Lung (tissue), 12 donors: Measurements from ENCODE around the gene ADAMTS15. TPM values are rescaled to one million over a fixed set of nuclear protein-coding genes. Genes with fewer than 3 reads are reported as not detected.

Experiments
- ATAC-seq: fragments of 200-7000 bp; cut with Tn5 transposase; one replicate; pipeline ENCODE4 v1.9.1; 2020; ENCODE audit warnings: moderate number of reproducible peaks; ENCODE audit not compliant: insufficient read depth, low FRiP score
- DNase-seq, 3 donors: peaks; one replicate each; pipeline ENCODE4 v3.0.0-alpha.2; 2013 to 2017
- H3K27ac ChIP-seq, 2 donors: one replicate each; pipeline ENCODE4 v1.5.1; 2013; ENCODE audit warnings: mild to moderate bottlenecking in 2 of 2, moderate library complexity in 2 of 2, control low read depth in 1 of 2, inconsistent platforms in 1 of 2, low read depth in 1 of 2, low read length in 1 of 2
- H3K27me3 ChIP-seq, 3 donors: one replicate each; pipeline ENCODE4 v1.5.1; 2013; ENCODE audit warnings: low read length in 2 of 3; ENCODE audit not compliant: control insufficient read depth in 3 of 3, insufficient read depth in 3 of 3
- H3K36me3 ChIP-seq, 4 donors: one replicate each; pipeline ENCODE4 v1.5.1; 2013; ENCODE audit warnings: low read length in 4 of 4, mild to moderate bottlenecking in 1 of 4, moderate library complexity in 1 of 4; ENCODE audit not compliant: control insufficient read depth in 4 of 4, insufficient read depth in 4 of 4
- H3K4me1 ChIP-seq, 5 donors: one replicate each; pipeline ENCODE4 v1.5.1; 2013; ENCODE audit warnings: low read length in 5 of 5, mild to moderate bottlenecking in 2 of 5, moderate library complexity in 1 of 5; ENCODE audit not compliant: control insufficient read depth in 5 of 5, insufficient read depth in 5 of 5
- H3K4me3 ChIP-seq: one replicate; pipeline ENCODE4 v1.5.1; 2013; ENCODE audit warnings: mild to moderate bottlenecking, control low read depth, moderate library complexity
- H3K9ac ChIP-seq, 2 donors: one replicate each; pipeline ENCODE4 v1.5.1; 2013; ENCODE audit warnings: low read length in 2 of 2, control low read depth in 1 of 2; ENCODE audit not compliant: insufficient read depth in 1 of 2
- H3K9me3 ChIP-seq, 4 donors: one replicate each; pipeline ENCODE4 v1.5.1; 2013; ENCODE audit warnings: low read length in 3 of 4, mild to moderate bottlenecking in 1 of 4, moderate library complexity in 1 of 4; ENCODE audit not compliant: control insufficient read depth in 4 of 4, insufficient read depth in 3 of 4
- WGBS, 2 donors: extraction: QIAGEN DNeasy Blood & Tissue Kit; methylation state at CpG; one replicate each; pipeline ENCODE4 v1.1.7; 2013; 5-methylcytosine and 5-hydroxymethylcytosine counted together
- polyA plus RNA-seq, 2 donors: library from polyadenylated mRNA; stranded (reverse); fragments of 200-250 nt; gene quantifications; one replicate each; pipeline ENCODE4 v1.2.1, GENCODE V29; 2013
- total RNA-seq, 2 donors: library from RNA; depleted of rRNA in 1 of 2; stranded (reverse); fragments of >200 nt in 1 of 2; gene quantifications; one replicate each; pipeline ENCODE4 v1.2.1, GENCODE V29; 2014 to 2021
- TF ChIP-seq, protein P1 (sequence below): IDR thresholded peaks from 2 replicates; pipeline ENCODE4 v1.5.1; 2012; ENCODE audit warnings: mild to moderate bottlenecking; ENCODE audit errors: control extremely low read depth, extremely low read depth
- donor health status: control.
- donor health status: control.
- donor health status: Bipolar disorder and iron deficiency.
- donor health status: healthy.
- donor health status: DM: yes; HTN: yes; CAD: no.

Gene ADAMTS15
- total and polyA plus RNA-seq, 4 donors, result 4.4 to 22.9 (median 13.3) TPM

DNA sequence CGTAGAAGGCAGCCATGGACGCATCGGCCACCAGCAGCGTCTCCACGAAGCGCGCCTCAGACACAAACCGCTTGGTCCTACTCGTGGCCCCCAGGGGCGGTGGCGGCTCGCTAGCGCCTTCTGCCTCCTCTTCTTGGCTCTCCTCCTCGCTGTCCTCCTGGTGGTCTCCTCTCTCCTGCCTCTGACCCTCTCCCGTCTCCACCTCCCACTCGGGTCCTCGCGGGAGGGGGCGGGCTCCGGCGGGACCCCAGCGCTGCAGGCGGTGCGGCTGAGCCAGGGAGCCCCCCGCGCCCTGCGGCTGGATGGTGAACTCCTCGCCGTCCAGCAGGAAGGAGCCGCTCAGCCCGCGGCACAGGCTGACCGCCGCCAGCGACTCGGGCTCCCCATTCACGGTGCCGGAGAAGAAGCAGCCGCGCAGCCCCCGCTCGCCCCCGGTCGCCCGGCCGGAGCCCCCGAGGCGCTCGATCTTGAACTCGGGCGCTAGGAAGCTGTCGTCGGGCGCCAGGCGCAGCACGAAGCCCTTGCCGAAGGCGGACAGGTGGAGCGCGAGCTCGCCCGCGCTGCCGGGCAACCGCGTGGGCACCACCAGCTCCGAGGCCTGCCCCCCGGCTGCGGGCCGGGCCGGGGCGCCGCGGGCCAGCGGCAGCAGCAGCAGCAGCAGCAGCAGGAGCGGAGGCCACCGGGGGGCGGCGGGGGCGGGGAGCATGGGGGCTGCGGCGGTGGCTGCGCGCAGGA is 20.7 kb upstream of the ADAMTS15 start:
- TF ChIP-seq, protein P1, sequence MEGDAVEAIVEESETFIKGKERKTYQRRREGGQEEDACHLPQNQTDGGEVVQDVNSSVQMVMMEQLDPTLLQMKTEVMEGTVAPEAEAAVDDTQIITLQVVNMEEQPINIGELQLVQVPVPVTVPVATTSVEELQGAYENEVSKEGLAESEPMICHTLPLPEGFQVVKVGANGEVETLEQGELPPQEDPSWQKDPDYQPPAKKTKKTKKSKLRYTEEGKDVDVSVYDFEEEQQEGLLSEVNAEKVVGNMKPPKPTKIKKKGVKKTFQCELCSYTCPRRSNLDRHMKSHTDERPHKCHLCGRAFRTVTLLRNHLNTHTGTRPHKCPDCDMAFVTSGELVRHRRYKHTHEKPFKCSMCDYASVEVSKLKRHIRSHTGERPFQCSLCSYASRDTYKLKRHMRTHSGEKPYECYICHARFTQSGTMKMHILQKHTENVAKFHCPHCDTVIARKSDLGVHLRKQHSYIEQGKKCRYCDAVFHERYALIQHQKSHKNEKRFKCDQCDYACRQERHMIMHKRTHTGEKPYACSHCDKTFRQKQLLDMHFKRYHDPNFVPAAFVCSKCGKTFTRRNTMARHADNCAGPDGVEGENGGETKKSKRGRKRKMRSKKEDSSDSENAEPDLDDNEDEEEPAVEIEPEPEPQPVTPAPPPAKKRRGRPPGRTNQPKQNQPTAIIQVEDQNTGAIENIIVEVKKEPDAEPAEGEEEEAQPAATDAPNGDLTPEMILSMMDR, result no peak
- H3K9me3 ChIP-seq, result no peaks in the 10 kb centered on the region
- no peak overlapping the region for H3K9ac ChIP-seq
- peak overlapping the region in 1 of 2 donors; percentile 55 for H3K27ac ChIP-seq
- ATAC-seq, result no peak
- no peaks in the 10 kb centered on the region for H3K36me3 ChIP-seq
- peak in 1 of 3 donors; percentile 61 for DNase-seq
- H3K4me3 ChIP-seq, result peak overlapping the region; percentile 53
- peaks cover 0 to 45% (median 9%) of the 10 kb centered on the region in 5 donors for H3K4me1 ChIP-seq
- peaks cover 0 to 26% (median 26%) of the 10 kb centered on the region in 3 donors for H3K27me3 ChIP-seq
- WGBS, 2 donors, result 1 to 2% methylated on average over 60 to 84 of the region's 84 CpGs

- 2 to 4% methylated on average over 36 to 64 of the region's 64 CpGs for WGBS, 2 donors
- no peak for ATAC-seq
- H3K36me3 ChIP-seq, result no peaks in the 10 kb centered on the region
- H3K27me3 ChIP-seq, result peaks cover 0 to 26% (median 26%) of the 10 kb centered on the region in 3 donors
- TF ChIP-seq, protein P1, result no peak
- H3K9ac ChIP-seq, result no peak within 1 kb of the TSS
- DNase-seq, result peak in 1 of 3 donors; percentile 60
- H3K9me3 ChIP-seq, result no peaks in the 10 kb centered on the region
- H3K4me1 ChIP-seq, result peaks cover 0 to 37% (median 9%) of the 10 kb centered on the region in 5 donors
- H3K27ac ChIP-seq, result peak within 1 kb of the TSS in 1 of 2 donors; percentile 55
- peak within 1 kb of the TSS; percentile 53 for H3K4me3 ChIP-seq
These were observed 19.9 kb upstream of the ADAMTS15 start, which contains the start of gene ADAMTS8 for GRCh38 chr11:130428316-130429119. Gene ADAMTS8, minus strand, starts transcription at chr11:130428609. Its CDS starts 323 bp downstream, at chr11:130428286.

DNA sequence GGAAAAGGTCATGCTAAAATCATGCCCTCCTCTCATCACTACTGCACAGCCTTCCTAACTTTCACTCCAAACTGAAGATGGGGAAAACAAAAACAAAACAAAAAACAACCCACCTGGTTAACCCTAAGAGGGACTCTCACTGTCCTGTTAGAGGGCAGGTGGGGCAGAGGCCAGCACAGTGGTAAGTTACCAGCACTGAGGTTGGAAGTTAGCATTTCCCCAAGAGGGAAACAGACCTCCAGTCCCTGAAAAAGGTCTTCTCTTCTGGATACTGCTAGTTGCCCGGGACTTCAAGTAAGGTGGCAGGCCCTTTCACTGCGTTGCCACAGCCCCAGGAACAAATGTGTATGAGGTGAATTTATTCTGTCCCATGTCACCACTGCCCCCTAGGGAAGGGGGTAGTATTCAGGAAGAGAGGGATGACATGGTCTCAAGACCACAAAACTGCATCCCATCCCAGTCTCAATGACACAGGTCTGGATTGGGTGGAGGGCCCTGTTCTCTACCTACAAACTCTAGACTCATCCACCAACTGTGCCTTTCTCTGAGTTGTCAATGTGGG is 19.2 kb upstream of the ADAMTS15 start:
- no peak overlapping the region for H3K27ac ChIP-seq
- ATAC-seq, result no peak
- H3K36me3 ChIP-seq, result no peaks in the 10 kb centered on the region
- H3K4me1 ChIP-seq, result peaks cover 0 to 30% (median 6%) of the 10 kb centered on the region in 5 donors
- no peaks in the 10 kb centered on the region for H3K9me3 ChIP-seq
- no peak overlapping the region for H3K4me3 ChIP-seq
- WGBS, 2 donors, result 60 to 63% methylated on average over 2 of the region's 2 CpGs
- TF ChIP-seq, protein P1, result no peak
- H3K27me3 ChIP-seq, result peaks cover 0 to 26% (median 26%) of the 10 kb centered on the region in 3 donors
- DNase-seq, result no peak
- no peak overlapping the region for H3K9ac ChIP-seq
